NCI-H82 (cell line): ENCODE measurements around the gene ADGRD2.
A peak's percentile ranks its signal among the peaks of the same experiment; 100 is the strongest.

Source experiments
- DNase-seq: peaks from one replicate; lab custom pipeline; 2025; lab: John Stamatoyannopoulos, UW

The ADGRD2 gene

GRCh38 chr9:124457079-124457886, 7.0 kb downstream of the ADGRD2 start:
- DNase-seq = peak; percentile 16

DNA sequence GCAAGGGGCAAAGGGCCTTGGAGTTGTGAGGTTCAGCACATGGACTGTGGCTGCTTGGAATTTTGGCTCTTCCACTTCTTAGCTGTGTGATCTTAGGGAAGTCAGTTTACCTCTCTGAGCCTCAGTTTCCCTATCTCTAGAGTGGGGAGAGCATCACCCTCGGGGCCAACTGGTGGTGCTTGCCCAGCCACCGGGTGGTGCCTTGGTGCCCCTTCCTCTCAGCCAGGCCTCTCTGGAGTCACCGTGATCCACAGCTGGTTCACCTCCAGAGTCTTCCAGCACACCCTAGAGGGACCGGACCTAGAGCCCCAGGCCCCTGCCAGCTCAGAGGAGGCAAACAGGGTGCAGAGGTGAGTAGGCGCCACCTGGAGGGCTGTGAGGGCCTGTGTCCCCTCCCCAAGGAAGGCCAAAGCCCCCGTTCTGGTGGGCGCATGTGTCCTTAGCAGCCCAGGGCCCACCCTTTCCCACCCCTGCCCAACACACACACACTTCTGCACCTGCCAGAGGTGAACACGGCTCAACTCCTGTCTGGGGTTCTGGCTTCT, 7.7 kb downstream of the ADGRD2 start:
- no peak for DNase-seq

- DNase-seq = no peak
Observed at GRCh38 chr9:124458441-124458840, 8.2 kb downstream of the ADGRD2 start.

- no peak for DNase-seq
Observed at GRCh38 chr9:124462739-124463138, 12.5 kb downstream of the ADGRD2 start.

- DNase-seq = peak; percentile 62
Observed at GRCh38 chr9:124465736-124466135, 15.5 kb downstream of the ADGRD2 start.

DNA sequence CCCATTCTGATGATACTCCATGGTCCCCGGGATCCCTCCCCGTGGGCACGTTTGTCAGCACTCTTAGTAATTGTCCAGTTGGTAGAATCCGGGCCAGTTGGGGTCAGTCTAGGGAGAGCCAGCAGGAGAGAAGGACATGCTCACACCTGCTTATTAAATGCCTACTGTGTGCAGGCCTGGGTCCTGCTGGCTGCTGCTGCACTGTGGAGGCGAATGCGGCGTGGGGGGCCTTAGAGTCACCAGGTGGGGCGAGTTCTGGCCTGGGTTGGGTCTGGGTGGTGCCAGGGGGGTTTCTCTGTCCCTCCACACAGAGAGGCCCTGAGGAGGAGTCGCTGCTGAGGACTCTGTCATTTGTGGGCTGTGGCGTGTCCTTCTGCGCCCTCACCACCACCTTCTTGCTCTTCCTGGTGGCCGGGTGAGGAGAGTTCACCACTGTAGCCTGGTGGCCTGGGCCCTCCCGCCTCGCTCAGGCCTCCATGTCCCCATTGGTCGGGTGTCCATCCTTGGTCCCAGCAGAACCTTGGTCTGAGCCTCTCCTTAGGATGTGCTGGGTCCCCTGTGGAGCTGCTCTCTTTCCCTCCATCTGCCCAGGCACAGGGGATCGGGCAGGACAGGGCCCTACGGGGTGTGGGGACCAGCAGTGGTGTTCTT, 17.3 kb downstream of the ADGRD2 start:
- DNase-seq = no peak

DNA sequence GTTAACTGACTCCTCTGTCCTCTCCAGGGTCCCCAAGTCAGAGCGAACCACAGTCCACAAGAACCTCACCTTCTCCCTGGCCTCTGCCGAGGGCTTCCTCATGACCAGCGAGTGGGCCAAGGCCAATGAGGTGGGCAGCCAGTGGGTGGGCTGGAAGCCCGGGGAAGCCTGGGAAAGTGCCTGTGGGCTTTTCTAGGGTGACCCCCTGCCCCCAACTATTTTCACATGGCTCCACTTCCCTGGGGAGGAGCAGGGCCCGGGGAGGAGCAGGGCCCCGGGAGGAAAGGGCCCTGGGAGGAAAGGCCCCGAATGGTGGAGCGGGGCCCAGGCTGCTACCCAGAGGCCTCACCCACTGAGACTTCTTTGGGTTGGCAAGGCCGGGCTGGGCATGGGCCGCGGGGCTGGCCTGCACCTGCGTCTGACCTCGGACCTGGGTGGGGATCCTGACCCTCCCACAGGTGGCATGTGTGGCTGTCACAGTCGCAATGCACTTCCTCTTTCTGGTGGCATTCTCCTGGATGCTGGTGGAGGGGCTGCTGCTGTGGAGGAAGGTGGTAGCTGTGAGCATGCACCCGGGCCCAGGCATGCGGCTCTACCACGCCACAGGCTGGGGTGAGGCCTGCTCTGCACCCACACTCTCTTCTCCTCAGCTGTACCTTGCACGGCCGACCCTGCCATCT, 17.9 kb downstream of the ADGRD2 start:
- no peak for DNase-seq

DNA sequence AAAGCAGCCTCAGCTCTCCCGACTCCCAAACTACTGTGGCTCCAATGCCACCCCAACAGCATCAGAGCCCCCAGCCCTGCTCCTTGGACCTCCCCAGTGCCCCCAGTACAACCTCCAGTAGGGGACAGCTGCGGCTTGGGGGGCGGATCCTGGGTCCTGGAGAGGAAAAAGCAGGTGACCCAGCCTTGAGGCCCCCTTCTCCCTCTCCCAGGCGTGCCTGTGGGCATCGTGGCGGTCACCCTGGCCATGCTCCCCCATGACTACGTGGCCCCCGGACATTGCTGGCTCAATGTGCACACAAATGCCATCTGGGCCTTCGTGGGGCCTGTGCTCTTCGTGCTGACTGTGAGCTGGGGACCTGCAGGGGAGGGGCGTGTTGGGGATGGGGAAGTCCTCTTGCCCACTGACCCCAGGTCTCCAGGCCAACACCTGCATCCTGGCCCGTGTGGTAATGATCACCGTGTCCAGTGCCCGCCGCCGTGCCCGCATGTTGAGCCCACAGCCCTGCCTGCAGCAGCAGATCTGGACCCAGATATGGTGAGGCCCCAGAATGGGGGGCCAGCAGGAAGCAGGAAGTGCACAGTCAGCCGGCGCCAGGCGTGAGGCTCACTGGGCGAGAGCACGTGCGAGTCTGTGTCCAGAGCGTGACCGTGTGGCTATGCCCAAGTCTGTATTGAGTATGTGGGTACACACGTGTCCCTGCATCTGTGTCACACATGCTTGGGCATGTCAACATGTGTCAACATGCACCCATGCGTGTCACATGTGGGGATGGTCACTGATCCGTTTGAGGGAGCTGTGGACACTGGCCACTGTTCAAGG, 19.0 kb downstream of the ADGRD2 start:
- DNase-seq = no peak

DNA sequence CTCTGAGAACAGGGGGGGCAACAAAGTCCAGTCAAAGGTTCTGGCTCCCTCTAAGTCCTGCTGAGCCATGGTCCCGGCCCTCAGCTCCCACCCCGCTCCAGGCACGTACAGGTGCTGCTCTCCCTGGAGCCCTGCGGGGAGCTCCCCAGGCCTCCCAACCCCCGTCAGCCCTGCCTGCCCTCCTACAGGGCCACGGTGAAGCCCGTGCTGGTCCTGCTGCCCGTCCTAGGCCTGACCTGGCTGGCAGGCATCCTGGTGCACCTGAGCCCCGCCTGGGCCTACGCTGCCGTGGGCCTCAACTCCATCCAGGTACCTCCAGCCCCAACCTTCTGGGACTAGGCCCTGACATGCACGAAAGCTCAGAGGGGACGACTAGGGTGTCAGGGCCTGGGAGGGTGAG, 20.1 kb downstream of the ADGRD2 start:
- DNase-seq = no peak

DNA sequence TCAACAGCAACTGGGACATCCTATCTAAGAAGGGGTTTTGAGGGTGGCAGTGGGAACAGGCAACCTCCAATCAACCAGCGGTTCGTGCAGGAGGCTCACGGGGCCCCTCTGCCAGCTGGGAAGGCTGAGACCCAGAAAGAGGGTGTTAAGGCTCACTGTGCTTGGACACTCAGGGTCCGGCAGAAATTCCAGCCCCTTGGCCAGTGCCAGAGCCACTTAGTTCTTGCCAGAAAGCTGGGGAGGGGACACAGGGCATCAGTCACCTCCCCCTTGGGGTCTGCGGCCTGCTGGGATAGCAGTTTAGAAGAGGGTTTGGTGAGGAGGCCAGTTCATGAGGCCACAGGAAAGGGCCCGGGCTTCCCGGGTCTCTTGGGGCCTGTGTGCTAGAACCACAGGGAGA, 20.5 kb downstream of the ADGRD2 start:
- no peak for DNase-seq

GRCh38 chr9:124471761-124472160, 21.5 kb downstream of the ADGRD2 start:
- DNase-seq = no peak

- DNase-seq = no peak
Observed at GRCh38 chr9:124472770-124473169, 22.5 kb downstream of the ADGRD2 start.

DNA sequence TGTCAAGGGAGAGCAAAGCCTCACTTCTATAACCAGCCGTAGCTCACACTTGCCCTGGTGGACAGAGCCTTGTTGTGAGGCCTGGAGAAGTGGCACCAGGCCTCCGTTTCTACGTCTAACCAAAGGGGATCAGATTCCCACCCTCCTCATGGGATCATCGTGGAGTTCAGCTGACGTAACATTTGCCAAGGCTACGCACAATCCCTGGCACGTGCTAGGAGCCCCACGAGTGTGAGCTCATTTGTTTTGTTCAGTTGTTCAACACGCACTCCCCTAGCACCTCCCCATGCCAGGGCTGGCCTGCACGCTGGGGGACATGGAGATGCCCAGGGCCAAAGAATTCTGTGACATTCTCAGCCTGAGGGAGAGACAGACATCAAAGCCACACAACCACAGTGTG, 23.1 kb downstream of the ADGRD2 start:
- DNase-seq = no peak

DNA sequence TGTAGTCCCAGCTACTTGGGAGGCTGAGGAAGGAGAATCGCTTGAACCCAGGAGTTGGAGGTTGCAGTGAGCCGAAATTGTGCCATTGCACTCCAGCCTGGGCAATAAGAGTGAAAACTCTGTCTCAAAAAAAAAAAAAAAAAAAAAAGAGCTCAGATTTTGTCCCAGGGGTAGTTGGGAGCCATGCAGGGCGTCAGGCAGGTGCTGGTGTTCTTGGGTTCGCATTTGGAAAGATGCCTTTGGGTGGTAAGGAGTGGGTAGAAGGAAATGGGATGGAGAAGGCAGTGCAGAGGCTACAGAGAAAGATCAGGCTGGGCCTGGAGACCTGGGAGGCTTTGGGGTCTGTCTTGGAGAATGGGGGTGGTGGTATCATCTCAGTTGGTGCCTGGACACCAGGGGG, 23.9 kb downstream of the ADGRD2 start:
- no peak for DNase-seq

- DNase-seq = peak; percentile 46
Observed at GRCh38 chr9:124475158-124475867, 25.1 kb downstream of the ADGRD2 start.

DNA sequence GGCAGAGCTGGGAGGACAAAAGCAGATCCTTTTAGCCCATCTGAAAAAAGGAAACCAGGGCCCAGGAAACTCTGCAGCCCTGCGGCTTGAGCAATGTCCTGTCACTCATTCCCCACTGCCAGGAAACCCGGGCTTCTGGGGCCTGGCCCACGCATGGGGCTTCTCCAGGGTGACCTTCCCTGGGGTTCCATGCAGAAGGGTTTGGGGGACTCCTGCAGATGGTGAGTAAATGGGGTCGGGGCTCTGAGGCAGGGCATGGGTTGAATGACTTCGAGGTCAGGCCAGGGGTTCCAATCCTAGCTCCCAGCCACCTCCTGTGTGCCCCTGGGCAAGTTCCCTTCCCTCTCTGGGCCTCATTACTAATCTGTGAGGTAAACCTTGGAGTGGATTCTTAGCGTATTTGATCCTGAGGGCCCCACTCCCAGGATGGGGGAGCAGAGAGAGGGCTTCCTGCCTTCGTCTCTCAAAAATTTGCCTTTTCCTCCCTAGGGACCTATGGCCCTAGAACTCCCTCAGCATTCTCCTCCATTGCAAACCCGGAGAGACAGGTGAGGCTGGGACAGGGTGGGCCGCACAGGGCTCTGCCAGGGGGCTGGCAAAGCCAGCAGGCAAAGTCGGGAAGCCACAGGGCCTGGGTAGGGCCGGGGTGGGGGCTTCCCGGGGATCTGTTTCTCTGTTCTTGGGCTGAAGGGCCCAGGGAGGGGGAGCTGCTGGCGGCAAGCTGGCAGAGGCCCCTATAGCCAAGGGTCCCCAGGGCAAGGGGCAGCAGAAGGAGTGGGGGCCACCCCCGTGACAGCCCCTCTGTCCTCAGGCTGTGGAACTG, 25.8 kb downstream of the ADGRD2 start:
- no peak for DNase-seq

DNA sequence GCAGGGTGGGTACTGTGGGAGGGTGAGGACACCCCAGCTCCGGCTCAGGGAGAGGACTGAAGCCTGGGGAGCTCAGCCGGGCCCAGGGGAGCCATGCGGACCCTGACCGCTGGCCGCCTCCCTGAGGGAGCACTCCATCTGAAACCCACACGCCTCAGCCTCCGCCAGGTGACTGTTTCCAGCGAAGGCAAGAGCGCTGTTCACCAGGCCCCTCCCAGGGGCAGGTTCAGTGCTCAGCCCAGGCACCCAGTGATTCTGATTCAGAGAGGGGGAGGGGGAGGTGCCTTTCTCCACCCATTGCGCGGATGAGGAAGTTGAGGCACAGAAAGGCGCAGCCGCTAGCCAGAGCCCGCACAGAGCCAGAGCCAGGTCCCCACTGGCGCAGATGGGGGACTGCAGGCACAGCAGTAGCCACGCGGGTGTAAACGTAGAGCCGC, 27.0 kb downstream of the ADGRD2 start:
- peak; percentile 37 for DNase-seq

- DNase-seq = peak; percentile 35
Observed at GRCh38 chr9:124477648-124478285, 27.5 kb downstream of the ADGRD2 start.

DNA sequence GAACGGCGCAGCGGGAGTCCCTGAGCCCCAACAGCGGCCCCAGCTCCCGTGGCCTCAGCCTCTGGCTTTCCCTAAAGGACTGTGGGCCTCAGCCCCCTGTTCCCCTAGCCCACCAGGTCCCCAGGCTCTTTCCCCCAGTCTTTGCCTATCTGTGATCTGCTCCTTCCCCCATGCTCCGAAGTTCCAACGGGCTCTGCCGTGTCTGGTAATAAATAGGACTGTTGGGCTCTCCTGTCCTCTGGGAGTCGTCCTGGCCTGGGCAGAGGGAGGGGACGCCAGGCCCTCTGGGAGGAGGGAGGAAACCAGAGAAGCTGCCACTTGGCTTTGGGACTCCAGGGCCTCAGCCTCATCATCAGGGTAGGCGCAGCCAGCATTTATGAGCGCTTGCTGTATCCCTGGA, 28.1 kb downstream of the ADGRD2 start:
- no peak for DNase-seq

- DNase-seq = no peak
Observed at GRCh38 chr9:124479371-124479770, 29.1 kb downstream of the ADGRD2 start.
